DMS79 treated with DMSO at 0.1 percent for 48 hours (cell line): ENCODE results near the gene MZF1.
"Not testable (repeated sequence)": the region's sequence is repeated elsewhere in the genome, so short reads cannot be mapped to it uniquely, and the experiment has no call there.

Experiments
- DNase-seq: peaks from one replicate; lab custom pipeline; 2025; lab: John Stamatoyannopoulos, UW

Gene MZF1

GRCh38 chr19:58539169-58539559 is 34.0 kb downstream of the MZF1 start:
- not testable (repeated sequence) for DNase-seq

- DNase-seq: peak; percentile 68
Observed at GRCh38 chr19:58538257-58539168, 34.6 kb downstream of the MZF1 start.

GRCh38 chr19:58536852-58537798 is 36.0 kb downstream of the MZF1 start:
- DNase-seq: no peak

GRCh38 chr19:58535857-58536256 is 37.3 kb downstream of the MZF1 start:
- no peak for DNase-seq

GRCh38 chr19:58531034-58531840 is 41.9 kb downstream of the MZF1 start:
- DNase-seq: no peak

- no peak for DNase-seq
Observed at GRCh38 chr19:58529405-58529804, 43.7 kb downstream of the MZF1 start.

- DNase-seq: no peak
Observed at GRCh38 chr19:58522709-58523108, 50.4 kb downstream of the MZF1 start.

- no peak for DNase-seq
Observed at GRCh38 chr19:58521651-58522050, 51.5 kb downstream of the MZF1 start.

- DNase-seq: peak; percentile 49
Observed at GRCh38 chr19:58520257-58520599, 52.9 kb downstream of the MZF1 start.

GRCh38 chr19:58519355-58520256 is 53.5 kb downstream of the MZF1 start, which contains the start of gene ZBTB45:
Gene ZBTB45 (minus strand): TSS chr19:58519810. CDS start chr19:58517673, 2,137 bp downstream.
- DNase-seq: peak; percentile 97

GRCh38 chr19:58519087-58519354 is 54.1 kb downstream of the MZF1 start:
- peak; percentile 50 for DNase-seq

GRCh38 chr19:58518256-58519086 is 54.7 kb downstream of the MZF1 start:
- DNase-seq: peak; percentile 16

GRCh38 chr19:58516964-58517833 is 55.9 kb downstream of the MZF1 start:
- DNase-seq: no peak

GRCh38 chr19:58516246-58516836 is 56.8 kb downstream of the MZF1 start:
- DNase-seq: no peak

GRCh38 chr19:58515259-58515658 is 57.9 kb downstream of the MZF1 start:
- DNase-seq: no peak

- no peak for DNase-seq
Observed at GRCh38 chr19:58514564-58515022, 58.5 kb downstream of the MZF1 start.

- peak; percentile 87 for DNase-seq
Observed at GRCh38 chr19:58513694-58514563, 59.2 kb downstream of the MZF1 start.
